ENCODE results near the gene GHR.

- TF ChIP-seq POLR2AphosphoS5 (IDR thresholded peaks at IDR 0.05) (no peak), POLR2A (IDR thresholded peaks at IDR 0.05) (no peak), EP300 (IDR thresholded peaks at IDR 0.05) (no peak), CTCF (IDR thresholded peaks at IDR 0.05) (no peak)
Observed at GRCh38 chr5:42555797-42556196, 132.6 kb downstream of the GHR start.

Measured in stomach (tissue), 4 donors.